HG02938 (cell line): Measurements from ENCODE around the gene RPE65.
"Not testable (repeated sequence)": the region's sequence is repeated elsewhere in the genome, so short reads cannot be mapped to it uniquely, and the experiment has no call there.

ENCODE experiments used
- ATAC-seq: cut with Tn5 transposase; IDR thresholded peaks from one replicate; pipeline ENCODE4 v1.9.1; 2021; ENCODE audit warnings: mild to moderate bottlenecking, moderate library complexity; ENCODE audit not compliant: unreplicated experiment

RPE65 gene

GRCh38 chr1:68454534-68454933 lies 4.8 kb upstream of the RPE65 start:
- ATAC-seq = peak; percentile 74

GRCh38 chr1:68453060-68453670 lies 3.4 kb upstream of the RPE65 start:
- no peak for ATAC-seq

GRCh38 chr1:68448365-68448764 lies 1.4 kb downstream of the RPE65 start:
- ATAC-seq = no peak

GRCh38 chr1:68445709-68446108 lies 4.0 kb downstream of the RPE65 start:
- no peak for ATAC-seq

GRCh38 chr1:68442822-68443556 lies 6.8 kb downstream of the RPE65 start:
- ATAC-seq = peak; percentile 81

- no peak for ATAC-seq
Measured at GRCh38 chr1:68442006-68442405, 7.7 kb downstream of the RPE65 start.

GRCh38 chr1:68438310-68438709 lies 11.4 kb downstream of the RPE65 start:
- no peak for ATAC-seq

- ATAC-seq = no peak
Measured at GRCh38 chr1:68433395-68433794, 16.4 kb downstream of the RPE65 start.

- no peak for ATAC-seq
Measured at GRCh38 chr1:68431076-68431475, 18.7 kb downstream of the RPE65 start.

GRCh38 chr1:68429233-68429808 lies 20.4 kb downstream of the RPE65 start:
- ATAC-seq = no peak

- ATAC-seq = no peak
Measured at GRCh38 chr1:68426594-68426993, 23.2 kb downstream of the RPE65 start.

GRCh38 chr1:68421350-68421749 lies 28.4 kb downstream of the RPE65 start:
- ATAC-seq = no peak

GRCh38 chr1:68409426-68409825 lies 40.3 kb downstream of the RPE65 start:
- ATAC-seq = no peak

- no peak for ATAC-seq
Measured at GRCh38 chr1:68401506-68401905, 48.2 kb downstream of the RPE65 start.

- ATAC-seq = not testable (repeated sequence)
Measured at GRCh38 chr1:68395575-68395974, 54.2 kb downstream of the RPE65 start.

- not testable (repeated sequence) for ATAC-seq
Measured at GRCh38 chr1:68392474-68392873, 57.3 kb downstream of the RPE65 start.

GRCh38 chr1:68385798-68386524 lies 63.8 kb downstream of the RPE65 start:
- not testable (repeated sequence) for ATAC-seq

GRCh38 chr1:68384872-68385411 lies 64.8 kb downstream of the RPE65 start:
- no peak for ATAC-seq

- no peak for ATAC-seq
Measured at GRCh38 chr1:68384321-68384813, 65.4 kb downstream of the RPE65 start.

- no peak for ATAC-seq
Measured at GRCh38 chr1:68383092-68383491, 66.7 kb downstream of the RPE65 start.

GRCh38 chr1:68379085-68379478 lies 70.7 kb downstream of the RPE65 start:
- ATAC-seq = no peak
